Natural killer cell (primary cell): ENCODE results near the gene MYLK. TPM values are rescaled to one million over a fixed set of nuclear protein-coding genes. Genes with fewer than 3 reads are reported as not detected.

ENCODE experiments used
- ATAC-seq, 3 donors: fragments of 150-1000 bp in 2 of 3; fragments of 200-7000 bp in 1 of 3; cut with Tn5 transposase; 1 replicate in 1 of 3; 2 replicates in 2 of 3; pipeline ENCODE4 v1.10.0; 2021; ENCODE audit warnings: mild to moderate bottlenecking in 2 of 3, moderate library complexity in 2 of 3
- DNase-seq, 2 donors: peaks; one replicate each; pipeline versions ENCODE4 v3.0.0 to v3.0.0-alpha.2; 2013 to 2021; ENCODE audit warnings: mixed read lengths in 1 of 2
- H3K27ac ChIP-seq: one replicate; pipeline ENCODE4 v1.5.1; 2013; ENCODE audit warnings: mild to moderate bottlenecking, low read length
- H3K27me3 ChIP-seq: one replicate; pipeline ENCODE4 v1.6.1; 2013; ENCODE audit warnings: low read length; ENCODE audit not compliant: control insufficient read depth, insufficient read depth
- H3K36me3 ChIP-seq: one replicate; pipeline ENCODE4 v1.6.1; 2013; ENCODE audit warnings: low read length; ENCODE audit not compliant: control insufficient read depth, insufficient read depth
- H3K4me1 ChIP-seq: one replicate; pipeline ENCODE4 v1.6.1; 2013; ENCODE audit warnings: low read length; ENCODE audit not compliant: control insufficient read depth, insufficient read depth
- H3K4me3 ChIP-seq: one replicate; pipeline ENCODE4 v1.5.1; 2013; ENCODE audit warnings: low read length
- H3K9me3 ChIP-seq: one replicate; pipeline ENCODE4 v1.6.1; 2013; ENCODE audit warnings: low read length; ENCODE audit not compliant: control insufficient read depth, insufficient read depth
- H3K27ac Mint-ChIP-seq, 2 donors: one replicate each; pipeline ENCODE4 v1.8.0; 2022; ENCODE audit warnings: mild to moderate bottlenecking in 2 of 2, mixed read lengths in 2 of 2, moderate library complexity in 1 of 2
- H3K27me3 Mint-ChIP-seq, 2 donors: one replicate each; pipeline ENCODE4 v1.8.0; 2022; ENCODE audit warnings: low read depth in 2 of 2, mixed read lengths in 2 of 2
- H3K36me3 Mint-ChIP-seq: one replicate; pipeline ENCODE4 v1.8.0; 2022; ENCODE audit warnings: mixed read lengths
- H3K4me1 Mint-ChIP-seq, 2 donors: one replicate each; pipeline ENCODE4 v1.8.0; 2022; ENCODE audit warnings: mixed read lengths in 2 of 2
- H3K4me3 Mint-ChIP-seq: one replicate; pipeline ENCODE4 v1.8.0; 2022; ENCODE audit warnings: mild to moderate bottlenecking, moderate library complexity, mixed read lengths
- H3K9me3 Mint-ChIP-seq, 2 donors: one replicate each; pipeline ENCODE4 v1.8.0; 2022; ENCODE audit warnings: mixed read lengths in 2 of 2
- CTCF ChIP-seq: fragments of 200-600 bp; IDR thresholded peaks from one replicate; pipeline ENCODE4 v1.8.0; 2022; ENCODE audit warnings: antibody characterized with exemption
- WGBS: methylation state at CpG from one replicate; pipeline ENCODE4 v1.1.7; 2013; ENCODE audit warnings: missing lambda C conversion rate; ENCODE audit not compliant: insufficient coverage; 5-methylcytosine and 5-hydroxymethylcytosine counted together
- intact Hi-C: fragments of 100-400 bp; cut with micrococcal nuclease; formaldehyde crosslinking; loops from one replicate; pipeline ENCODE4 v1.14.2; 2022
- total RNA-seq, 4 donors: library from RNA; stranded (reverse); fragments of 120-200 nt in 1 of 4; gene quantifications; one replicate each; pipeline versions ENCODE4 v1.2.3 to v1.2.4, GENCODE V29; 2013 to 2022

MYLK gene
- total RNA-seq, 3 donors from 2014 or later (not counting 1 experiment from before 2014, with no cell fraction given), result 0.39 to 5.4 (median 3.4) TPM

- intact Hi-C loops, result no loop called here
- H3K9me3 ChIP-seq, result no peaks in the 10 kb centered on the region
- Mint-ChIP-seq H3K27me3 (peaks cover 0 to 10% of the 10 kb centered on the region in 2 donors), H3K27ac (no peak overlapping the region), H3K4me3 (no peak overlapping the region), H3K36me3 (no peaks in the 10 kb centered on the region), H3K4me1 (no peaks in the 10 kb centered on the region), H3K9me3 (no peaks in the 10 kb centered on the region)
- TF ChIP-seq CTCF, result no peak
- no peaks in the 10 kb centered on the region for H3K36me3 ChIP-seq
- no peaks in the 10 kb centered on the region for H3K27me3 ChIP-seq
- ATAC-seq, result no peak
- no peak overlapping the region for H3K4me3 ChIP-seq
- WGBS, result 92% methylated on average over 1 of the region's 1 CpG
- no peaks in the 10 kb centered on the region for H3K4me1 ChIP-seq
- H3K27ac ChIP-seq, result no peak overlapping the region
- DNase-seq, result no peak
Observed at GRCh38 chr3:123783050-123783689, 101.0 kb downstream of the MYLK start.

- no peaks in the 10 kb centered on the region for H3K4me1 Mint-ChIP-seq
- intact Hi-C loops, result no loop called here
Observed at GRCh38 chr3:123782488-123782887, 101.6 kb downstream of the MYLK start.

GRCh38 chr3:123781571-123782275, 102.4 kb downstream of the MYLK start:
- TF ChIP-seq CTCF, result no peak
- intact Hi-C loops, result no loop called here
- DNase-seq (no peak), ATAC-seq (no peak)
- Histone ChIP-seq H3K27me3 (no peaks in the 10 kb centered on the region), H3K4me3 (no peak overlapping the region), H3K9me3 (no peaks in the 10 kb centered on the region), H3K27ac (no peak overlapping the region), H3K36me3 (no peaks in the 10 kb centered on the region), H3K4me1 (no peaks in the 10 kb centered on the region)
- no peak overlapping the region for H3K27ac Mint-ChIP-seq
- H3K4me3 Mint-ChIP-seq, result no peak overlapping the region
- H3K27me3 Mint-ChIP-seq, result peaks cover 0 to 10% of the 10 kb centered on the region in 2 donors
- H3K4me1 Mint-ChIP-seq, result no peaks in the 10 kb centered on the region
- H3K36me3 Mint-ChIP-seq, result no peaks in the 10 kb centered on the region
- H3K9me3 Mint-ChIP-seq, result no peaks in the 10 kb centered on the region
- WGBS, result 93% methylated on average over 3 of the region's 6 CpGs

More at GRCh38 chr3:123782488-123782887, 101.6 kb downstream of the MYLK start:
- Histone ChIP-seq H3K9me3 (no peaks in the 10 kb centered on the region), H3K36me3 (no peaks in the 10 kb centered on the region), H3K4me1 (no peaks in the 10 kb centered on the region), H3K27ac (no peak overlapping the region), H3K4me3 (no peak overlapping the region), H3K27me3 (no peaks in the 10 kb centered on the region)
- 77% methylated on average over 4 of the region's 4 CpGs for whole genome bisulfite sequencing
- Mint-ChIP-seq H3K27me3 (peaks cover 0 to 10% of the 10 kb centered on the region in 2 donors), H3K9me3 (no peaks in the 10 kb centered on the region), H3K4me3 (no peak overlapping the region), H3K36me3 (no peaks in the 10 kb centered on the region), H3K27ac (no peak overlapping the region)
- ATAC-seq, result no peak
- no peak for DNase-seq
- no peak for TF ChIP-seq CTCF
